COLO668 (cell line): ENCODE measurements around the gene RUNX2.

Experiments used
- DNase-seq: peaks from one replicate; lab custom pipeline; 2025; ENCODE audit not compliant: unreplicated experiment; lab: John Stamatoyannopoulos, UW

Gene RUNX2

DNA sequence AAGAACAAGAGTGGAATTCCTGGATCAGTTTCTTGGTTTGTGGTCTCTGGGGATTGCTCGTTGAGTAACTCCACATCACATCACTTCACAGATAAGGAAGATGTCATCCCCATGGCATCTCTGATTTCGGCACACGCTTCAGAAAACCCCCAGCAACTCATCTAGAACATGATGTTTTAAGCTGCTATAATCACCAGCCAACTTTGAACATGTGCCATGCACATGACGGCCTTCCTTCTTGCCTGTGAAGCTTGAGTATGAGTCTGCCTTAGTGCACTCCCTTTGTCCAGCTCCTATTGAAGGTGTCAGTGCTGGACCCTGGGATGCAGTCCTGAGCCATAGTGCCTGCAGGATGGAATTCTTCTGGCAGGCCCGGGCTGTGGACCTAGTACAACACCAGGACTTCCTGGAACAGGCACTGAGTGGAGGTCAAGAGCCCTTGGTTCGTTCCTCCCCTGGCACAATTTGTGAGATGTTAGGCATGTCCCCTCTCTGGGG is 281.1 kb downstream of the RUNX2 start:
- DNase-seq: no peak

DNA sequence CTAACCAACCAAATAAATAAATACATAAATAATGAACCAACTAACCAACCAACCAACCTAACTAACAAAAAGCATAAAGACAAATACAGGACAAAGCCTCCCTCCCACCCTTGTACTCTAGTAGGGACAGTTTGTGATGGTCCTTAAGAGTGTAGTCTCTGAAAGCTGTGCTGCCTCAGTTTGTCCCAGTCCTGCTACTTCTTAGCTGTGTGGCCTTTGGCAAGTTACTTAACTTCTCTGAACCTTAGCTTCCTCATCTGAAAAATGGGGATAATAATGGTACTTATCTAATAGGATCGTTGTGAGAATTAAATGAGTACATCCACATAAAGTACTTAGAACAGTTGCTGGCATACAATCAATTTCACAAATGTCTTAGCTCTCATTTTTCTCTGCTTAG is 282.2 kb downstream of the RUNX2 start:
- DNase-seq: no peak

DNA sequence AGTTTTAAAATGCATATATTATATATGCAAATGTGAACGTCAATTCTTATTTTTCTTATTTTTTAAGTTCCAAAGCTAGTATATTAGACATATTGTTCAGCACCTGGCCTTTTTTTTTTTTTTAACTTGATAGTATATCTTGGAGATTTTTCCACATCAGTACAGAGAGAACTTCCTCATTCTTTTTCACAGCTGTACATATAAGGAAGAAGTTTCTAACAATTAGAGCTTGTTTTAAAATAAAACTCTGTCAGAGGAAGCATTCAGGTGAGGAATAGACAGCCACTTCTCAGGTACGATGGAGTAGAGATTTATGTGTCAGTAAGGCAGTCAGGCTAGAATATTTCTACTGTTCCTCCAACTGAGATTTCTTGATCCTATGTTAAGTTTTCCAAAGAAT is 282.7 kb downstream of the RUNX2 start:
- DNase-seq: no peak

DNA sequence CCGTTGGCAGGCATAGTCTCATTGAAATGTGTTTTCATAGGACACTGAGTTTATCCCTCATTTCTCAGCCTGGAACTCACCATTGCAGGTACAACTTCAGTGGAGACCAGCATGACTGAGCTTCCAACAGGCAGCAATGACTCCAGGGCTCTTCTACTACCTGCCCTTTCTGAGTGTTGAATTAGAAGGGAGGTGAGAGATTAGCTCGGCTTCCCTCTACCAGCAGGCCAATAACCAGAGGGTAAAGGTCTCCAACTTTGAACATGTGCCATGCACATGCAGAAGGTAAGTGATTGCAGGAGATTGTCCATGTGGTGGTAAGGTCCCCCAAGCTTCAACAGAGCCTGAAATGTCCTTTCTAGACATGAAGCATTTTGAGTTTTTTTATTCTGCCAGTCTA is 283.4 kb downstream of the RUNX2 start:
- DNase-seq: no peak

DNA sequence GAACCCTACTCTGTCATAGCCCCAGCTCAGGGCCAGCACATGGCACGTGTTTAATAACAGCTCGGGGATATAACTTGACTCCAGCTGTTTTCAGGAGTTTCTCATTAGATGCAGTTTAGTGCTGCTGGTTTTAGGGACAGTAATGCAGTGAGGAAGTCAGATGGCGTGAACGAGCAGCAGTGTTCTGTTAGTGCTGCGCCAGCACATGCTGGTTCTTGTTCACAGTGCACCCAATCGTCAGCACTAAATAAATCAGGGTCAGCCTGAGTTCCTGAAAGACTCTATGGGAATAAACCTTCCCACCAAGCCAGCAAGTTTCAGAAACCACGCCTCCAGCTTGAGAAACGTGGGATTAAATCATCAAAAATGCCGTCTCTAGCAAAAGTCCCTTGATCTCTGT is 285.5 kb downstream of the RUNX2 start:
- DNase-seq: no peak

DNA sequence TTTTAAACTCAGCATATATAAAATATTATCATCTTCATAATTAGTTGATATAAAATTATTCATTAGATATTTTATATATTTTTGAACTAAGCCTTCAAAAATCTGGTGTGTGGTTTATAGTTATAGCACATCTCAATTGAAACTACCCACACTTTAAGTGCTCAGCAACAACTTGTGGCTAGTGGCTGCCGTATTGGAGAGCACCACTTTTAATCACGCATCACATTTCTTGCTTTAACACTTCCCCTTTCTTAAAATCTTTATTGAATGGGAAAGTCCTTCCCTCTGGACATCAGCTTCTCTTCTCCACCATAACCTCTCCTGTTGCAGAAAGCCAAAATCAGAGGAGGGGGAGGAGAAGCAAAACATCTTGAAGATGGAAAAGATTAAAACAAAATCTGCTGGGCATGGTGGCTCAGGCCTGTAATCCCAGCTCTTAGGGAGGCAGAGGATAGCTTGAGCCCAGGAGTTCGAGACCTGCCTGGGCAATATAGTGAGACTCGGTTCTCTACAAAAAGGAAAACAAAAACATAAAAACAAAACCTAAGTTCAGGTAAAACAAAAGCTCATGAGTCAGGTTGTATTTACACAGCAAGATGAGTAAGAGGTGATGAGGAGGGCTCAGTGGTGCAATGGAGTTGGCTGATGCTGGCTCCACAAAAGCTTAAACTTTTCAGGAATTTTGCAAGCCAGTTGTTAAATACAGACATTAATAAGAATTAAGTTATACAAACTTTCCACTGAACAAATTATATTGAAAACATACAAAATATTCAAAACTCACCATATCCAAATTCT is 286.6 kb downstream of the RUNX2 start:
- no peak for DNase-seq

DNA sequence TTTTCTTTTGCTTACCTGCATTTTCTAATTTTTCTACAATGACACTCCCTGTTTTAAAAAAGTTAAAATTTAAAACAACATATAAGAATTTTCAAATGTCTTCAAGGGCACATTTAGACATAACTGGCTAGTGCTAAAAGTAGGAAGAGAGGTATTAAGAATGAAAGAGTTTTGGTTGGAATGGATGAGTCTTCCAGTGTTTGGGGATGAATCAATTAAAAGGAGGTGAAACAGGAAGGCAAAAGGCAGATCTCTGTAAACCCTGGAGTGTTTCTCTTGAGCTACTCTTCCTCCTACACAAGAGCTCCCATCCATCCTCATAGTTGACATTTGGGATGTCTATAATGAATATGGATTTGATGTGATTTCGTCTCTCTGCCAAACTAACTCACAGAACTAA is 288.1 kb downstream of the RUNX2 start:
- DNase-seq: no peak

DNA sequence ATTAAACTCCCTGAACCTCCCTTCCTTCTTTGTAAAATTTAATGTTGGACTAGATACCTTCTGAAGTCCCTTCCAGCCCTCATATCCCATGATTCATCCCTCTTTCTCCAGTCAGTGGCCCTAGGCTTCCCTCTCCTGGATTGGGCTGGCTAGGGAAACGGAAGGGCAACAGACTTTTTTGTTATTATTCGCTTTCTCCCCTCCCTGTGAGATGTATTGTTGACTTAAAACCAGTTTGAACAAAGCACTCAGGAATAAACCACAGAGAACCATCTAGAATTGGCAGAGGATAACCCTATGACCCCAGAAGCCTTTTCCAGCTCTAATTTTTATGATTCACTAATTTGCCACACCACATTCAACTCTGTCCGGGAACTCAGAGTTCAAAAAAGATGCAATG is 289.3 kb downstream of the RUNX2 start:
- DNase-seq: no peak

DNA sequence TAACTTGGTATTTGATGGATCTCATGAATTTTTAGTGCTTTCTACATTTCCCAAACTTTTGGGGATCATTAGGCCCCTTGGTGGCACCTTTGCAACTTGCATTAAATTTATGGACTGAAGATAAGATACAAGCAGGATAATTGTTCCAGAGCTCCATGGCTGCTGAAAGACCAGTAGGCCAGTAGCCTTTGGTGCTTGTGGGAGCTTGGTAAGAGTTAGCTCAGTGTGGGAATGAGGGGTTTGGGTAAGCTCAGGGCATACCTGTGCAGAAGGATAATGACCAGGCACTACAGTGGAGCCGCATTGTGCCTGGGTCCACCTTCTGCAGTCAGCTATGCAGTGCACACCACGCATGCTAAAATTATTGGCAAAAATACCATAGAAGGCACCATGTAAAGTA is 290.1 kb downstream of the RUNX2 start:
- no peak for DNase-seq

DNA sequence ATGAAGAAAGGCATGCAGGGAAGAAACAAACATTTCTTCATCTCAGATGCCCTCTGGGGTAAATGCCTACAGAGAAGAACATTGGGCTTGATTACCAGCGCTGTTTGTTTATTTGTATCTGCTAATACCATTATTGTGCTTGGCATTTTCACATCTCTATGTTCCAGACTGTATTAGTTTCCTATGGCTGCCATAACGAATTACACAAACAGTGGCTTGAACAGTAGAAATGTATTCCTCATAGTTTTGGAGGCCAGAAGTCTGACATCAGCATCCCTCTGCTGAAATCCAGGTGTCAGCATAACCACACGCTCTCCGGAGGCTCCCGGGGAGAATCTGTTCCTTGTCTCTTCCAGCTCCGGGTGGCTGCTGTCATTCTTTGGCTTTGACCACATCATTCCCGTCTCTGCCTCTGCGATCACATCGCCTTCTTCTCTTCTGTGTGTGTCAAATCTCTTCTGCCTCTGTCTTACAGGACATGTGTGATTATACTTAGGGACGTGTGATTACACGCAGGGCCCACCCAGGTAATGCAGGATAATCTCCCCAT is 291.2 kb downstream of the RUNX2 start:
- no peak for DNase-seq

DNA sequence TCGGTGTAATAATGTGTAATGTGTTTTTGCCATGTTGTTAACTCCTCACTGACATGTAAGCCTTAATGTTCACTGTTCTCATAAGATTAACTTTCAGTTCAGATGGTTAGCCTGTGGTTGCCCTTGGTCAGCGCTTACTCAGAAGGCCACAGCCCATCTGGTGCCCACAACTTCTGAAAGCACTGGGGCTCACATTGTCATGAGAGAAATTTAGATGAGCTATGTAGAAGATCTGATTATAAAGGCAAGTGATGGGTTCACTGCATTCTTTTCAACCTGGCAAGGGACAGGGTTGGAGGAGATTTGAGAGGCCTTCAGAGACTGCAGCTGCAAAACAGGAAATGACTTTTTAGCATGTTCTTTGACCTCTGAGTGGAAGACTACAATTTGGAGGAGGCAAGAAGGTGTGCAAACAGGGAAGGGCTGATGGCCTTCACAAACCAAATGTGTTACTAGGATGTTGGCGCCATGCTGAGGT is 291.9 kb downstream of the RUNX2 start:
- no peak for DNase-seq

DNA sequence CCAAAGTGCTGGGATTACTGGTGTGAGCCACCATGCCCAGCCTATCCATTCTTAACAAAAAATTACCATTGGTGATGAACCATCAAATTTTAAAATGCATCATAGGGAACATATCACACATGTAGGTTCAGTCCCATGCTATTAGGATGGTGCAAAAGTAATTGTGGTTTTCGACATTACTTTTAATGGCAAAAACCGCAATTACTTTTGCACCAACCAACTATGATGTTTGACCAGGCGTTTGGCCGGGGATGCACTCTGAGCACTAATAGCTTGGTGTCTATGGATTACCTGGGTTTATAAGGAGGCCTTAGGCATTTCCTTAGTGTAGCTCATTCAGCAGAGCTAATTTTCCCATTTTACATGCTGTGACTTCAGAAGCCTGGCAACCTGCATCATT is 296.1 kb downstream of the RUNX2 start:
- no peak for DNase-seq

DNA sequence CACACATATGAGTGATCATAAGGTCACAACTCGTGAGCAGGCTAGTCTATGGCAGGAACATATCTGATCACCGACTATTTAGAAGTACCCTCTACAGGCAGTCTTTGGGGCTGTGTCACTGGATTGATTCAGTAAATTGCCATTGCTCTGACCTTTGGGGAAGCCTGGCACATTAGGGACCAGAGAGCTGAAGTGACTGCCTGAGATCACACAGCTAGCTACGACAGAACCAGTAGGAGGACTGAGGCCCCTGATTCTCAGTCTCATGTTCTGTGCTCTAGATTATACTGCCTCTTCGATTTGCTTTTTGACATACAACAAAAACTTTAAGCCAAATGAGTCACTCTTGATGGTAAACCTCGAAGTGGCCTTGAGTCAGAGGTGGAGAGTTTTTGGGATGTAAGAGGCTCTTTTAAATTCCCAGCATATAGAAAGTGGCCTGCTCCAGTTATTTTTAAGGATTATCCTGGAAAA is 297.1 kb downstream of the RUNX2 start:
- no peak for DNase-seq

DNA sequence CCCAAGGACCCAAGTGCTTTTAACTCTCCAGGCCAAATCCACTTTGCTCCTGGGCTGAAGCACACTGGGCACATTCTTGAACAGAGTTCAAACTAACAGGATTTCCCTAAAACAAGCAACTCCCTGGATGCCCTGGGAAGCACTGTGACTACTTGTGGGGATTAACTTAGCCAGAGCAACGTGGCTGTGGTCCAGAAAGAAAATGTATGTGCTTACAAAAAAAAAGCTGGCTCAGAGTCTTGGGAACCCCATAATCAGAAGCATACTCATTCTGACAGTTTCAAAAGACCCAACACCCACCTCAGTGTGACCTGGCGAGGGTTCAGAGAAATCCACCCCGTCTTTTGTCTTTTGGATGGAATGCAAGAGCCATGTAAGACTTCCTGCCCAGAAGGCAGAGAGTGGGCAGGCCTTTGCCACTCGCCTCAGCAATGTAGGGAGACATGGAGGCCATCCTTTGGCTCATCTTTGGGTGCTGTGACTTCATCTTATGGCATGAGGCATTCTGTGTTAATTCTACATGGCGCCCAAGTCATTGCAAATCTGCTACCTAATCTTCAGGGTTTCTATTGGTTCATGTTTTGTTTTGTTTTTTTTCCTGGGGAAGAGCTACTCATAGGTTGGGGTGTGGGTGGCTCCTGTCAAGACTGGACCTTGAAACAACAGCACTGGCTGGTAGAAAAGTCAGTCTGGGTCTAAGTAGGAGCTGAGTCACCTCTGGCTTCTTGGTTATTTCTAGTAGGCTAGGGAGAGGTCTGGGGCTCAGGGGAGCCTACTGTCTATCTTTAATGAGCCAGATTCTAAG is 298.2 kb downstream of the RUNX2 start:
- DNase-seq: no peak

DNA sequence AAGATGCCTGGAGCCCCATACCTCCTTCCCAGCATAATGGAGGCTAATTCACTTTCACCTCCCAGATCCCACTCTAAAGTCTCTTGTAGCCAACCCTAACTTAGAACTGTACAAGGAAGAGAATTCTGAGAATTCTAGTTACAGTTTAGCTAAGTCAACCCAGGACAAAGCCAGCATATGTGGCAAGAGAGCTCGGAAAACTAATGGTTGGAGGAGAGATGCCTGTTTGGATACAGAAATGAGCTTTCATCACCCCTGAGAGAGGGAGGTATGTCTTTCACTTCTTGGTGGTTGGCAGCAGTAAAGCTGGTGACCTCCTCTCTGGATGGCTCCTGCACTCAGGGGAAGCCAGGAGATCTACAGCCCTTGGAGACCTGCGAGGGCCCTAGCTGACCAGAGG is 302.2 kb downstream of the RUNX2 start:
- DNase-seq: no peak

DNA sequence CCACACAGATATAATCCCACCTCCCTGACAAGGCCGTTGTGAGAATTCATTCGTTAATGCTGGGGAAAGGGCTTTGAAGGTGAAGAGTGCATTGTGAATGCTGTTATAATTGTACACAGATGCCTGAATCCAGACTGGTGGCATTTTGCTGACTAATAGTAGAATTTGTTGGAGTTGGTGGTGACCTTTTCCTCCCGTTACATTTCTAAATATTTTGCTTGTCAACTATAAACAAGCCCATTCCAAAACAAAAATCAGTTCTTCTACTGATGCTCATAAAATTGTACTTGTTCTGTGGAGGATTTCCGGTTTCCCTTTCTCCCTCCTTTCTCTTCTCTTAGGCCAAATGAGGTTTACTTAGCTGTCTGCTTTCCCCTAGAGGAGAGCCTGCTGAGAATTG is 302.7 kb downstream of the RUNX2 start:
- DNase-seq: no peak

DNA sequence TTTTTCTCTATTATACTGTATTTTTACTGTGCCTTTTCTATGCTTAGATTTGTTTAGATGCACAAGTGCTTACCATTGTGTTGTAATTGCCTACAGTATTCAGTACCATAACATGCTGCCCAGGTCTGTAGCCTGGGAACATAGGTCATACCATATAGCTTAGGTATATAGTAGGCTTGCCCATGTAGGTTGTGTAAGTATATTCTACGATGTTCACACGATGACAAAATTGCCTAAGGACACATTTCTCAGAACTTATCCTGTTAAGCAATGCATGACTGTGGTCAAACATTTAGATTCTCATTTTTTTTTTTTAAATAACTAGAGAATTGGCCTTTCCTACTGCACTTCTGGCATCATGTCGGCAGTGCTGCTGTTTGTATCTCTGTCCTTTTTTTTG is 303.3 kb downstream of the RUNX2 start:
- DNase-seq: no peak

DNA sequence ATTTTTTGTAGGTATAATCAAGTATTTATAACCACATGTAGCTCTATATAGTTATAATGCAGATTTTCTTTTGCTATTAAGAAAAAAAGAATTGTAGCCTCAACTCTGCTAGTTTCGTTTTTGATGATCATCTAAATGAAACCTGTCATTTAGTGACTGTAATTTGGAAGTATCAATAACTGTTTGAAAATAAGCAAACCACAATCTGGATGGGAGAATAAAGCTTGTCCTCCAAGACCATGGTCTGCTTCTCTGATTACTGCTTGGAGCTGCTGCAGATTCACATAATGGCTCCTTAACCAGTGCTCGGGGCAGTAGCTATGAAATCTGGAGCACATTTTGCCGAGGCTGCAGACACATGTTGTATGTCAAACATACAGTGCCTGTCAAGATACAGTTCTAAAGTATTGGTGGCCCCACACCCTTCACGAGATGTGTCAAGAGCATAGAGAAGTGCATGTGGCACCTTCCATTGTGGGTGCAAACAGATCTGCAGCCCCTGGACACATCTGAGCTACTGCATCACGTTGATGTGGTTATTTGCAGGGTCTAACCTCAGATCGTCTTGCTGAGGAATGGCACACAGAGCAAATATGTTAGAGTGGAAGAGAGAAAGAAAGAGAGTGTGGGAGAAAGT is 305.3 kb downstream of the RUNX2 start:
- DNase-seq: no peak

DNA sequence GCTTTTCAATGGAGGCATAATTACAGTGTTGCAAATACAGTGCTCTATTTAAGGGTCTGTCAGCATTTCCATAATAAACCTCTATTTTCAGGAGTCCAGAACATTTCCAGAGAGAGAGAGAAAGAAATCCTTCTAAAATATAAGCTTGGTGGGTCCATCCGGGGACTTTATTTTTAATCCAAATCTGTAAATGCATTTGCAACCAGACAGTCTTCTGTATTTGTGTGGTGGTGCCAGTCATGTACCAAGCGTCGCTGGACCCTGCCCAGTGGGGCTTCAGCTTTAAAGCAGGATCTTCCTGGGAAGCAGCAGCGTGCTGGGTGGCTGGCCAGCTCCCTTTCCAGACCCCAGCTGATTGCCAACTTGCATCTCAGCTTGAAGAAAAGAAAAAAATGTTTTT is 306.1 kb downstream of the RUNX2 start:
- DNase-seq: no peak

DNA sequence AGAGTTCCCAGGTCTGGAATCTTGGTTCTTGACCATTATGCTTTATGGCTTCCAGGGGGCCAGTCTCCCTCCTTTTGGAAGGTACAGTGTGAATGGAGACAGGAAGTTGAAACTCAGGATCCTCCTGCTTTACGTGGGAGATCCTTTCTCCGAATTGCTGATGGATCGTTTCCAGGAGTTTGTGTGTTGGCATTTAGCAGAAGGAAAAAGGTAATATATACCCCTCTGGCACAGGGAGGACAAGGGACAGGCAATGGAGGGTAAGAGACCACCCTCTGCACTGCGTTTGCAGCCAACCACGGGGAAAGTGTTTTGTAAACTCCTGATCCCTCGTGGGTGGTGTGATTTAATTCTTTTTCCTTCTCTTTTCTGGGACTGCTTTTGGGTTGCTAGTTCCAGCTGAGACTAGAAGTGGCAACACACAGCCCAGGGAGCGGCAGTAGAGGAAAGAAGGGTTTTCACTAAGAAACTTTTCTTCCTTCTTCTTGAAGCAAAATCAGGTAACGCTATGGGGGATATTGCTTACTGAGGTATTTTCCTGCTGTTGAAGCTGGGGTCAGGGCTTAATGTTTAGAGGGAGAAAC is 307.2 kb downstream of the RUNX2 start:
- DNase-seq: no peak

DNA sequence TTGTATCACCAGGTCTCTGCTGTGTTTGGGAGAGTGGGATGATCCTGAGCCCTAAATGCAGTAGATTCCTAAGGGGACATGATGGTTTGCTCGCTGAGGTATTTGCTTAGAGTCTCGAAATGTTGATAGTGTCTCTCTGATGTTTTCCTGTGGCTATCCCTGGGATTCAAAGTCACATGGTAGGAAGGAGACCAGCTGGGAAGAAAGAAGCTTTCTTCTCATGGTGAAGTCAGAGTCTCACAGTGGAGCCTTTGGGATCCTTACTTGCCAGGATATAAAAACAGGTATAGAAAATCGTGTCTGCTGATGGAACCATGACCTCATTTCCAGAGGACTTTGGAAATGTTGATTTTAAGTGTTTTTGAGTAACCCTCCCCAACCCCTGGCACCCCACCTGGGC is 308.9 kb downstream of the RUNX2 start:
- DNase-seq: no peak
